HG02759 (cell line): Measurements from ENCODE around the gene TMEM63B.
A peak's percentile ranks its signal among the peaks of the same experiment; 100 is the strongest.
"Not testable (repeated sequence)": the region's sequence is repeated elsewhere in the genome, so short reads cannot be mapped to it uniquely, and the experiment has no call there.

ENCODE experiments used
- ATAC-seq: cut with Tn5 transposase; IDR thresholded peaks from one replicate; pipeline ENCODE4 v1.9.1; 2021; ENCODE audit warnings: mild to moderate bottlenecking, moderate library complexity; ENCODE audit not compliant: unreplicated experiment

The TMEM63B gene

DNA sequence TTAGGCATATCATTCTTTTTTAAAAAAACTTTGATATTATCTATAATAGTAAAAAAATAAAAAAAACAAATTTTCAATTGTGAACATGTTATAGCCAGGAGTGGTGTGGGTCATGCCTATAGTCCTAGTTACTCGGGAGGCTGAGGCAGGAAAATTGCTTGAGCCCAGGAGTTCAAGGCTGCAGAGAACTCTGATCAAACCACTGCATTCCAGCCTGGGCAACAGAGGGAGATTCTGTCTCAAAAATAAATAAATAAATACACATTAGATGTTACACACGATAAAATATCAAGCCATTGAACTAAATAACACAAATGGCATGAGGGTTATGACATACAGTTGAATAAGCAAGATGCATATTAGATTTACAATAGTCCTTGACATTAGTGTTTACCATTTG, 61.5 kb downstream of the TMEM63B start:
- no peak for ATAC-seq

DNA sequence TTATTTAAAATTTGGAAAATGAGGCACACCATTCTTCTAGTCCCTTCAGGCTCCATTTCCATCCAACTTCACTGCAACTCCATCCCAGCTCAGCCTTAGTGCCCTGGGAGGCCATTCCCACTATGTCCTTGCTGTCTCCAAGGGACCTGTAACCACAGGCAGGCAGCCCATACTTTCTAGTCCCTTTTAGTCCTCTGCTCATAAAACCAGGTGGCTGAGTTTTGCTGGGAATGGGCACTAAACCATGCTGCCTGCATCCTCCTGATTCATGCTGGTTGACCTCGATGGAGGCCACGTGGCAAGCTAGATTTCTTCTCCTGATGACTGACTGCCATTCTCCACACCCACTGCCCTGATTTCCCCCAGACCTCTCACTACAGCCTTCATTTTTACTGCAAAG, 61.9 kb downstream of the TMEM63B start:
- ATAC-seq = no peak

DNA sequence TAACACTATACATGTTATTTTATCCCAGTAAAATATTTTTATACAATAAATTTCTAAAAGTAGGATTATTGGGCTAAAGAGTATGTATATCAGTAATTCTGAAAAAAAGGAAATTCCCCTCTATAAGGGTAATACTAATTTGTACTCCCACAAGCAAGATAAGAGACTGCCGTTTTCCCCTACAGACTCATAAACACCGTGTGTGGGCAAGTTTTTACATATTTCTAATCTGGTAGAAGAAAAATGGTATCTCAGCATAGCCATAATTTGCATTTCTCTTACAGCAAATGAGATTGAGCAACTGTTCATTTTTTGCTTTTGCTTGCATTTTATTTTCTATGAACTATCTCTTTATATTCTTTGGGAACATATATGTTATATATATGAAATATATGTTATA, 63.4 kb downstream of the TMEM63B start:
- ATAC-seq = peak; percentile 55

DNA sequence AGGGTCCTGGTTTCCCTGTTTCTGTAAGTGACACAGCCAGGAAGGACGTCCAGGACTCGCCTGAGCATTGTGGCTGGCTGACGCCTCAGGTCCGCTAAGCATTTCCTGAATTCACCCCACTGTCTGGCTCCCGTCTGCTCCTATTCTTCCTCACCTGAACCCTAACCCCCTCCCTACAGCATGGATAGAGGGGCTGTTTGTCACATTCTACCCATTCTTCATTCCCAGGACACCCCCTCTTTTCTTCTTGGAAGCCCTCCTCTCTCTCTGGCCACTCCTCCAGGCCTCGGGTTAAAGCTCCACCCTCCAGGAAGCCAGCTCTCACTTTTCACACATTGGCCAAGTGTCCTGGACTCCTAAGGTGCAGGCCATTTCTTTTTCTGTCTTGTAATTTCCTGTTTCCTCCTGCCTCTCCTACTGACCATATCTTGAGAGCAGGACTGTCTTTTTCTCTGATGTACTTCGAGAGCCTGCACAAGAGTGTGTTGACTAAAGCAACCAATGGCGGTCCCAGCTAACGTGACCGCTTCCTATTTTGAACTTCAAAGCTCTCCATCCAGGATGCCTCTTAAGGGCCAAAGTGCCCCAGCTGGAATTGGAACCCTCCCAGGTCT, 65.2 kb downstream of the TMEM63B start:
- ATAC-seq = no peak

DNA sequence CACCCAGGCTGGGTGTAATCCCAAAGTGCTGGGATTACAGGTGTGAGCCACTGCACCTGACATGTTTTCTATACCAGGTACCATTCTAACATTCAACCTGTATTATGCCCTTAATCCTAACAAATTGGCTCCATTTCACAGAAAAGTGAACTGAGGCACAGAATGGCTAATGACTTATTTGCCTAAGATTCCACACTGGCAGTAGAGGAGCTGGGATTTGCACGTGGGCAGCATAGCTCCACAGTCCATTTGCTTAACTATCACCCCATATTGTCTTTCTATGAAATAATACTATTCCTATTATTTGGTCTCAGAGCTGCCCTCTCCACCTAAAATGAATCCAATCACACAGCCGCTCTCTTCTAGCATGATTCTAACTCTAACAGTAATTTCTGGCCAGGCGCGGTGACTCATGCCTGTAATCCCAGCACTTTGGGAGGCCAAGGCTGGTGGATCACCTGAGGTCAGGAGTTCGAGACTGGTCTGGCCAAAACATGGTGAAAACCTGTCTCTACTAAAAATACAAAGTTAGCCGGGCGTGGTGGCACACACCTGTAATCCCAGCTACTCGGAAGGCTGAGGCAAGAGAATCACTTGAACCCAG, 66.1 kb downstream of the TMEM63B start:
- no peak for ATAC-seq

DNA sequence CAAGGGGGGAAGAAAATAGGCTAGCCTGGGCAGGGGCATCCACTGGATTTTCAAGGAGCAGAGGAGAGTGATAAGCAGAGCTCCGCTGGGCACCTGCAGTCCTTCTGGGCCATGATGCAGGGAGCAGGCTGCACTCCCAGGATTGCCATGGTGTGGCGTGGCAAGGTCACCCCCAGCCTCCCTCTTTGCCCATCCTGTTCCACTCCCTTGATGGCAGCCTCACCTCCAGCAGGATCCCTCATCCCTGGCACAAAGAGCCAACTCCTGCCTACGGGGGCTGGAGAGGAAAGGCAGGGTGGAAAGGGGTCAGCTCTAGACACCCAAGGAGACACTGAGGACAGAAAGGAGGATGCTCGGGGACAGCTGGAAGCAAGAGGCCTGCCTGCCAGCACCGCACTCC, 67.0 kb downstream of the TMEM63B start:
- no peak for ATAC-seq

DNA sequence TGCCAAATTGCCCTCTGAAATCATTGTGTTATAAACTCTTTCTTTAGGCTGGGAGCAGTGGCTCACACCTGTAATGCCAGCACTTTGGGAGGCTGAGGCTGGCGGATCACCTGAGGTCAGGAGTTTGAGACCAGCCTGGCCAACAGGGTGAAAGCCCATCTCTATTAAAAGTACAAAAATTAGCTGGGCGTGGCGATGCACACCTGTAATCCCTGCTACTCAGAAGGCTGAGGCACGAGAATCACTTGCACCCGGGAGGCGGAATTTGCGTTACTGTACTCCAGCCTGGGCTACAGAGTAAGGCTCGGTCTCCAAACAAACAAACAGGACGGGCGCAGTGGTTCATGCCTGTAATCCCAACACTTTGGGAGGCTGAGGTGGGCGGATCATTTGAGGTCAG, 69.0 kb downstream of the TMEM63B start:
- not testable (repeated sequence) for ATAC-seq

DNA sequence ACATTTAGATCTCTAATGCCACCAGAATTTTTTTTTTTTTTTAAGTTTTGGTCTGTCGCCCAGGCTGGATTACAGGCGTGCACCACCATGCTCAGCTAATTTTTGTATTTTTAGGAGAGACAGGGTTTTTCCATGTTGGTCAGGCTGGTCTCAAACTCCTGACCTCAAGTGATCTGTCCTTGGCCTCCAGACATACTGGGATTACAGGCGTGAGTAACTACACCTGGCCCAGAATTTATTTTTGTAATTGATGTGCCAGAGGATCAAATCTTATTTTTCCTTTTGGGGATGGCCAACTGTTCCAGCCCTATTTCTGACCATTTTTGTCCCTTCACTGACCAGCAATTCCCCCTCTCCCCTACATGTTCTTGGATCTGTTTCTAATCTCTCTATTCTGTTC, 71.3 kb downstream of the TMEM63B start:
- no peak for ATAC-seq

DNA sequence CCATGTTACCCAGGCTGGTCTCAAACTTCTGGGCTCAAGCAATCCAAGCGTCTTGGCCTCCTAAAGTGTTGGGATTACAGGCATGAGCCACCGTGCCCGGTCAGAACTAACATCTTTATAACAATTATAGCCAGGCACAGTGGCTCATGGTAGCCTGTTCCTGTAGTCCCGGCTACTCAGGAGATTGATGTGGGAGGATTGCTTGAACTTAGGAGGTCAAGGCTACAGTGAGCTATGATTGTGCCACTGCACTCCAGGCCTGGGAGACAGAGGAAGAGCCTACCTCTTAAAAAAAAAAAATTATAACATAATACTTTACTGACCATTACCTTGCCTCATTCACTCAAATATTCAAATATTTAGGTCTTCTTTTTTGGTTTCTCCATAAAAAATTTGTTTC, 72.5 kb downstream of the TMEM63B start:
- ATAC-seq = no peak

DNA sequence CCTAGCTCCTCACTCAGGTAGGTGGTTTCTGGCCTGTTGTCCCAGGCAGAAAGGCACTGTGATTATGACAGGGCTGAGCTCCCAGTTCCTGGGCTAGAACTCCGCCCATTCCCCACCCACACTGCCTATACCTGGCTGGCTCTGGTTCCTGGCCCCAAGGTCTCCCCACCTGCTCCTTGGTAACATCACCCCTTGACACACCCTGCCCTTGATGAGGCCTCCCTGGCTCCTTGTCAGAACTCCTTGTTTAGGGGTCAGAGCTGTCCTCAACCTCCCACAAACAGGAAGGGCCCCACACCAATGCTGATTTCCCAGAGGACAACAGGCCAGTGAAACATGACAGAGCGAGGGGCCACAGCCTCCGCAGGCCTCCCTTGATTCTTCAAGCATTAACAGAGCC, 73.8 kb downstream of the TMEM63B start:
- no peak for ATAC-seq

DNA sequence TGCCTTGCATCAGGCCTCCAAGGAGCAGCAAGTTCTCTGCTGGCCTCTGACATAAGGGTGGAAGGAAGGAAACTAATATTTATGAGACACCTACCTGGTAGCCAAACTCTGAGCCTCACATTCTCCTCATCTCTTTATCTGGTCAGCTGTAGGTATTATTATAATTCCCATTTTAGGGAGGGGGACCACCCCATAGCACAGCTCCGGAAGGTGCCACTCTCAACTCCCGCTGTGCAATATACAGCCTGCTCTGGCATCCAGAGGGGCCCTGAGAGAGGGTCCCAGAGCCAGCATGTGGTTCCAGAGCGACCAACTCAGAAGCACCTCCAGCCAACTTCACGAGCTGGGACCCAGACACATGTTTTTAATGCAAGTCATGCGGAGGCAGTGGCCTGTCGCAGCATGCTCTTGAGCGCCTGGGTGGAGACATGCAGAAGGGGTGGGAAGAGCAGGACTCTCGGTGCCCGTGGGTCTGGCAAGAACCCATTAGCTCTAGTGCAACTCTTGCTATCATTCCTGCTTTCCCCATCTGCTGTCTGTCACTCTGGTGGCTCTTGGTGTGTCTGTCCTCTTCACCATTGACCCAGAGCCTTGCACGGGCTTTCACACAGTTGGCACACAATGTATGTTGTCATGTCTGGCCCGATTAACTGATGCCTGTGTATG, 74.4 kb downstream of the TMEM63B start:
- ATAC-seq = no peak

DNA sequence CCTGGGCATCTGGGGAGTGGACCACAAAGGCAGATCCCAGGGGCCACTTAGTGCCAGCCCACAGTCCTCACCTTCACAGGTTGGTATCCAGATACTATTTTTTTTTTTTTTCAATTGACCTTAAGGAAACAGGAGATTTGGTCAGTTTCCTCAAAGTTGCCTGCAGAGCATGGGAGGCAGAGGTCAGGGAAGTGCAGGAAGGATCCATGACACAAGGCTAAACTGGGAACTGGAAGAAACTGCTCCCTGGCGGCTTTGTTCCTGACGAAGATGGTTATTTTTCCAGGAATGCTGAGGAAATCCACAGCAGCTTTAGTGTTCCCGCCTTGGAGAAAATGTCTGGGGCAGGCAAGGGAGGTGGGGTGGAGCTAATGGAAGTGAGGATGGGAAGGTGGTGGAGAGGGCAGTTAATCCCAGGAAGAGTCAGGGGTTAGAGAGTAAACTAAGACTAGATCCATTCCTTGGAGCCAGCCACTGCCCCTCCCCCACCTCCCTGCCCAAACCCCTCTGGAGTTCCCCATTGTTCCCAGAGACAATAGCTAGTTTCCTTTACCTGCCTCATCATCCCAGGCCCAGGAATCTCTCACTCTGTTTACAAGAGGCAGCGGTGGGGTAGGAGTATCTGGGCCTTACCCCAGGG, 75.1 kb downstream of the TMEM63B start:
- no peak for ATAC-seq

DNA sequence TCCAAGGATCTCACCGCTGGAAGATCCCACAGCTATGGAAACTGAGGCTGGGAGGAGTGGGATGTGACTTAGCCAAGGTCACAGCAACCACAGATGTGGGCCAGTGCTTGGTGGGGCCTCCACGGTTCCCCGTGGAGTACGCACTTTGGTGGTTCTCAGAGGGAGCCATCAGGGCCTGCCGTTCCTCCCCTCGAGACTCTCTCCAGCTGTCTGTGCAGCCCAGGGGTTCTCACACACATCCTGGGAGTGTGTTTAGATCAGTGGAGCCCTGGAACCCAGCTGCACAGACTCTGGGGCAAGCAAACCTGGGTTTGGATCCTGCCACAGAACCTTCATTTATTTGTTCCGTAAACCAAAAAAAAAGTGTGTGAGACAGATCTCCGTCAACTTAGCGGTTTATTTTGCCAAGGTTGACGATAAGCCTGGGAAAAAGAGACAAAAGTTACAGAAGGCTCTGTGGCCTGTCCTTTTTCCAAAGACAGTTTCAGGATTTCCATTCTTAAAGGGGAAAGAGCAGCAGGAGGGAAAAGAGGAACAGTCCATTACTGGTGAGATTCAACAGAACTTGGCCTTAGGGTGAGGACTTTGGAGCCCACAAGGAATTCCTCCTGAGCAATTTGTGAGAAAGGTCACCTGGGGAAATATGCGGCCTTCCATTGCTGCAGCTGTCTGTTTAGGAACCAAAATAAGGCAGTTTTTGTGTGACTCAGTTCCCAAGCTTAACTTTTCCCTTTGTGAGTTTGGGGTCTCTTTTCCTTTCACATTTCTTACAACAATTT, 75.8 kb downstream of the TMEM63B start:
- no peak for ATAC-seq

DNA sequence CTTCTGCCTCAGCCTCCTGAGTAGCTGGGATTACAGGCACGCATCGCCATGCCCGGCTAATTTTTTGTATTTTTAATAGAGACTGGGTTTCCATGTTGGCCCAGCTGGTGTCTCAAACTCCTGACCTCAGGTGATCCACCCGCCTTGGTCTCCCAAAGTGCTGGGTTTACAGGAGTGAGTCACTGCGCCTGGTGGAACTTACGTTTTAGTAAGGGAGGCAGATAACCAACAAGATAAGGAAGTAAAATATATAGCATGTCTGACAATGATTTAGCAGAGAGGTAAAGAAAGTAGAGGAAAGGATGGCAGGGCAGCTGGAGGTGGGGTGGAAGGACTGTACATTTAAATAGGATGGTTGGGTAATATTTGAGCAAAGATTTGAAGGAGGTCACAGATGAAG, 76.6 kb downstream of the TMEM63B start:
- no peak for ATAC-seq
